HCT116 (cell line): ENCODE results near the gene LGALS7.

Experiments used
- CTCF ChIP-seq, 3 experiments: fragments of 200-600 bp in 1 of 3; sonication (generic) in 1 of 3; IDR thresholded peaks in 2 of 3; conservative IDR thresholded peaks in 1 of 3; 2 replicates each; pipeline ENCODE4 v1.5.1; 2012 to 2017; ENCODE audit warnings: low read depth in 2 of 3, low read length in 2 of 3, antibody characterized with exemption in 1 of 3, borderline replicate concordance in 1 of 3, control low read depth in 1 of 3, mild to moderate bottlenecking in 1 of 3, mixed read lengths in 1 of 3, mixed run types in 1 of 3, moderate library complexity in 1 of 3; ENCODE audit not compliant: insufficient read depth in 1 of 3
- JUND ChIP-seq: IDR thresholded peaks from 2 replicates; pipeline ENCODE4 v1.6.1; 2012
- POLR2AphosphoS5 ChIP-seq: IDR thresholded peaks from 2 replicates; pipeline ENCODE4 v1.6.1; 2011; ENCODE audit warnings: mild to moderate bottlenecking, low read depth, low read length, moderate library complexity
- SIN3A ChIP-seq: IDR thresholded peaks from 2 replicates; pipeline ENCODE4 v1.6.1; 2012; ENCODE audit warnings: low read depth
- ZNF274 ChIP-seq: fragments of 200-500 bp; sonication (Bioruptor generic); IDR thresholded peaks from 2 replicates; pipeline ENCODE4 v1.6.1; 2014; ENCODE audit warnings: mild to moderate bottlenecking, low read depth, low read length, inconsistent platforms

DNA sequence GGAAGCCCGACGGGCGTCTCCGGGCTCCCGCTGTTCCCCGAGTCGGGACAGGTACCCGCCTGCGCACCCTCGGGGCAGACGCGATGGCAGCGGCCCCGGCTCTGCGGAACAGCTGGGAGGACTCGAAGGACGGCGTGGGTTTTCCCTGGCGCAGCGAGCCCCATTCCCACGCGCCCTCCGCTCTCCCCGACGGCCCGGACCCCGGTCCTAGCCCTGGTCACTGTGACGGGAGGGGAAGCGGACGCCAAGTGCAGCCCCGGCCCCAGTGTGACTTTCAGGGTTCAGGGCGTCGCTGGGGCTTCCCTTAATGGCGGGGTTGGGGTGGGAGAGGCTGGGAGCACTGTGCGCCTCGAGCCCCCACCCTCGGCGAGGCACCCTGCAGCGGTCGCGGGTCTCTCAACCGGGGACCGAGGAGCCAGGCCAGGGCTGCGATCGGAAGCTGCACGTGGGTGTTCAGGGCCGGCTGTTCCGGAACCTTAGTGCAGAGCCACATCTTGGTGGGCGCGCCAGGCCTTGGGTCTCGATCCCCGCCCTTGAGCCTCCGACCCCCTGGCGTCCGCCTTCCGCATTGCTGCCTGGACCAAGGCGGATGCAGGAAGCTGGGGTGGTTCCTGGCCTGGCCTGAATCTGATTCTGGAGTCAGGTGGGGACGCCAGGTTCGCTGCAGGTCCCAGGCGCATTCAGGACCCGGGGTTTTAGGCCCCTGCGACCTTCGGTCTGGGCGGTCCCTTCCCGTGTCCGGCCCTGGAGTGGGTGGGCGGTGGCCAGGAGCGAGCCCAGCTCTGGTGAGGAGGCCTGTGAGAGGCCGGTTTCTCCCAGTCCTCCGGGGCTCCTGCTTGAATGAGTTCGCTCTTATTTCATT is 19.2 kb upstream of the LGALS7 start:
- TF ChIP-seq CTCF (IDR thresholded peaks at IDR 0.05 in 2 of 3, conservative IDR thresholded peaks at IDR 0.05 in 1 of 3; ENCODE audit: borderline replicate concordance in 1 of 3, insufficient read depth in 1 of 3, low read depth in 2 of 3, low read length in 2 of 3) (no peak), POLR2AphosphoS5 (no peak), ZNF274 (no peak), SIN3A (no peak), JUND (no peak)
